Measurements from ENCODE around the gene ESD.
A peak's percentile ranks its signal among the peaks of the same experiment; 100 is the strongest.

- peak; percentile 6 for TF ChIP-seq CTCF (IDR thresholded peaks at IDR 0.05; ENCODE audit: borderline replicate concordance, extremely low read depth, low read length, poor library complexity, severe bottlenecking)
- no peak for TF ChIP-seq EZH2 (IDR thresholded peaks at IDR 0.05; ENCODE audit: borderline replicate concordance, low read depth, low read length, severe bottlenecking)
Measured at GRCh38 chr13:46796515-46797474, at the start of gene ESD.
